Mucosa of gallbladder (tissue), 1 donor: Measurements from ENCODE around the gene AHNAK2. TPM values are rescaled to one million over a fixed set of nuclear protein-coding genes. Genes with fewer than 3 reads are reported as not detected.
A peak's percentile ranks its signal among the peaks of the same experiment; 100 is the strongest.

Experiments
- DNase-seq: peaks from one replicate; pipeline ENCODE4 v3.0.0-alpha.2; 2020; ENCODE audit warnings: low spot score
- total RNA-seq: library from RNA; stranded (reverse); gene quantifications from one replicate; pipeline ENCODE4 v1.2.1, GENCODE V29; 2021
- donor health status: DM: no; HTN: no; CAD: no.

The AHNAK2 gene
- total RNA-seq, 1 donor from 2014 or later, result 16.0 TPM

- no peak for DNase-seq
Measured at GRCh38 chr14:104986487-104987164, 8.5 kb upstream of the AHNAK2 start.

- DNase-seq, result peak; percentile 90
Measured at GRCh38 chr14:104985675-104986486, 7.7 kb upstream of the AHNAK2 start, which contains the start of gene CLBA1. Gene CLBA1, plus strand, starts transcription at chr14:104985788. Its CDS starts 644 bp downstream, at chr14:104986432.

DNA sequence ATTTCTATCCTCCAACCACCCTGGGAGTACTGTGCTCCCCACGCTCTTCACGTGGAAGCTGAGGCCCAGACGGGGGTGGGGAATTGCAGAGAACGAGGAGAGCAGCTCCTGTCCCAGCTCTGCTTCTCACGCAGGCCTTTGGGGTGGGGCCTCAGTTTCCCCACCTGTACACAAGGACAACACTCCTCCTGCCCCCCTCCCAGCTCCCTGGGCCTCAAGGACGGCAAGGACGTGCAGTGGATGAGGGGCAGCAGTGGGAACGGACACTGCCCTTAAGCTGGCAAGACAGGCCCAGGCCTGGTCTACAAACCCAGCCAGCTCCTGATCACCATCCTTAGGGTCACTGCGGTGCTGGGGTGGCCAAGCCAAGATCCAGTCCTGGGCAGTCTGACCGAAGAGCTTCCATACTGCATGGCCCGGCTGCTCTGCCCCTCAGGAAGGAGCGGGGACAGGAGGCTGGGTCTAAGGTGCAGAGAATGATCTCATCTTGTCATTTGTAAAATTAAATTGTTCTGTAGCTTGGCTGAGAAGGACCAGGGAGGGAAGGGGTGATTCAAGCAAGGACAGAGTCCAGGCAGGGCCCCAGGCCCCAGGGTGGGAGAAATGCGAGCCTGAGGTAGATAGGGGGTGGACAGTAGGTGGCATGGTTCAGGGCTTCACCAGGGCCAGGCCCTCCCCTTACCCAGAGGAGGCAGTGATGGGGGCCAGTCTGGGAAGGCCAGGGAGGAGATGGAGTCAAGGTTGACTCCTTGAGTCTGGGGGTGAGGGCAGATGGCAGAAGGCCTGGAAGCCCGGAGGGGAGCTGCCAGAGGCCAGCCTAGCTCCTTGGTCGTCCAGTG, 6.1 kb upstream of the AHNAK2 start:
- DNase-seq, result no peak

DNA sequence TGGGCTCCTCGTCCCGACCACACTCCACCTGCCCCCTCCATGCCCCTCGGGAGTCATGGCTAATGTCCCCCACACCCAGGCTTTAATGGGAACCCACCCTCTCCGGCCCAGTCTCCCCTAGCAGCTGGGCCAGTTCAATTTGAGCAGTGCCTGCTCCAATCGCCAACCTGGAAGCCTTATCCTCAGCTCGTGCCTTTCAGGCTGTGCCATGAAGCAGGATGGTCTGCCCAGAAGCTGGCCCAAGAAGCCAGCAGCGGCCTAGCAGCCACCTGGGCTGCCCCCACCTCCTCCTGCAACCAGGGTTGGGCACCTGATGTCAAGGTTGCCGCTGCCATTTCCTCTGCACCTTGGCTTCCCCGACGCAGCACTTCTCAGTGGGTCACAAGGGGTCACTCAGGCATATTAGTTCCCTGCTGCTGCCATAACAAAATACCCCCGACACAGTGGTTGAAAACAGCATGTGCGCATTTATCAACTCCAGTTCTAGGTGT, 5.1 kb upstream of the AHNAK2 start:
- no peak for DNase-seq

DNA sequence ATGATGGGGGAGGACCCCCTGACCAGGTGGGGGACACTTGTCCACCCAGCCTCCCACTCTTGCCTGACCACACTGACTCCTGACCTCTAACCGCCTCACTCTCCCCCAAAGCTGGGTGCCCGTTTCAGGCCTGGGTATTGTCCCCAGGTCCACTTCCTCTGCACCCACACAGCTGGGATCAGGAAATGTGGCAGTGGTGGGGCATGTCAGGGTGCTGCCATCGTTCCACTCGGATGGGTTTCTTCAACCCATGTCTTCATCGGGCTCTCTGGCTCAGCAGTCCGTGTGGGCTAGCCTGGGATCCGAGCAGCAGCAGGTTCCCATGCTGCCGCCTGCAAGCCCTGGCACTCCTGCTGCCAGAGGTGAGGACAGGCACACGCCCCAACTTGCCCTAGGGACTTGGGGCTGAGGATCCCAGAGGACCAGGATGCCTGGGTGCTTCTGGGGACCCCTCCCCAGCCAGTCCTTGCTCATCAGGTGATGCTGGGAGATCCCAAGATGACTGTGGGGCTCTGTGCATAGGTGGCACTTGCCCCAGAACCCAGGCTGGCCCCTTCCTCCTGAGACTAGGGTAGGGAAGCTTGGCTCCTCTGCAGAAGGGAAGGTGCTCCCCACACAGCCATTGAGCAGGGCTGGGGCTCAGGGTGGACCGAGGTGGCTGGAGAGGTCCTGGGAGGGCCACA, 4.5 kb upstream of the AHNAK2 start:
- no peak for DNase-seq

GRCh38 chr14:104981699-104982541, 3.7 kb upstream of the AHNAK2 start:
- no peak for DNase-seq

DNA sequence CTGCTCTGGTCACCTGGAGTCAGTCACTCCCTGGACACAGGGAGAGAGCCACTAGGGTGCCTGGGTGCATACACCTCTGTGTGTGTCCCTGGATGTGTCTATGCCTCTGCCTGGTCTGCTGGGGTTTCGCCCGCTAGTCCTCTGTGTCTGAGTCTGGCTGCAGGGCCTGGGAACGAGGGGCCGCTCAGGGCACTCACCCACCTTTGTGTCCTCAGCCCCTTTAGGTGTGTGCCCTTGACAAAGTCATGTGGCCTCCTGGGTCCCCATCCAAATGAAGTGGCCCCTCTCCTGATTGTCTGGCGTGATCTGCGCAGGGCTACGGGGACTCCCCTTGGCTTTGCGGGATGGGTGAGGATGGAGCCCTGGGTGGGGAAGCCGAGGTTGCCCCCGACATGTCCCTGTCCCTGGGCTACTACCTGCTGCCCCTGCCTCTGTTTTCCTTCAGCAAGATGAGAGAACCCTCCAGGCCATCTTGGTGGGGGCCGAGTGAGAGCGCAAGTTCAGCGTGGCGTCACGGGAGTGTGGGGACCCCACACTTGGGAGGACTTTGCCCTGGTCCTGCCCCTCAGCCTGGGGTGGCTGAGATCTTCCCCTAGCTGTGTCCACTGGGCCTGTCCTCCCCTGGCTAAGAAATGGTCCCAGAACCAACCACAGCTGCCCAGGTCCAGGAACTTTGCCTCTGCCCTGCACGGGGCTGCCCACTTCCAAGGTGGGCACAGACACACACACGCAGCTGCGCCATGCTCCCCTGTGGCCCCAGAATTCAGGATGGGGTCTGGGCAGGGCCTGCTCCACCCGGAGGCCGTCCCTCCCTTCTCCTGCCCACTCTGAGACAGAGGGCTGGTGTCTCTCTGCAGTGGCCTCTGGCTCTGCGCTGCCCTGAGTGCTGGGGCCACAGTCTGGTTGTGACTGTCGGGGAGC, 2.7 kb upstream of the AHNAK2 start:
- DNase-seq, result no peak

- DNase-seq, result peak; percentile 77
Measured at GRCh38 chr14:104979758-104980610, 1.8 kb upstream of the AHNAK2 start.

GRCh38 chr14:104978746-104979691, 845 bp upstream of the AHNAK2 start:
- no peak for DNase-seq

- DNase-seq, result no peak
Measured at GRCh38 chr14:104977008-104977680, 1.0 kb downstream of the AHNAK2 start.

DNA sequence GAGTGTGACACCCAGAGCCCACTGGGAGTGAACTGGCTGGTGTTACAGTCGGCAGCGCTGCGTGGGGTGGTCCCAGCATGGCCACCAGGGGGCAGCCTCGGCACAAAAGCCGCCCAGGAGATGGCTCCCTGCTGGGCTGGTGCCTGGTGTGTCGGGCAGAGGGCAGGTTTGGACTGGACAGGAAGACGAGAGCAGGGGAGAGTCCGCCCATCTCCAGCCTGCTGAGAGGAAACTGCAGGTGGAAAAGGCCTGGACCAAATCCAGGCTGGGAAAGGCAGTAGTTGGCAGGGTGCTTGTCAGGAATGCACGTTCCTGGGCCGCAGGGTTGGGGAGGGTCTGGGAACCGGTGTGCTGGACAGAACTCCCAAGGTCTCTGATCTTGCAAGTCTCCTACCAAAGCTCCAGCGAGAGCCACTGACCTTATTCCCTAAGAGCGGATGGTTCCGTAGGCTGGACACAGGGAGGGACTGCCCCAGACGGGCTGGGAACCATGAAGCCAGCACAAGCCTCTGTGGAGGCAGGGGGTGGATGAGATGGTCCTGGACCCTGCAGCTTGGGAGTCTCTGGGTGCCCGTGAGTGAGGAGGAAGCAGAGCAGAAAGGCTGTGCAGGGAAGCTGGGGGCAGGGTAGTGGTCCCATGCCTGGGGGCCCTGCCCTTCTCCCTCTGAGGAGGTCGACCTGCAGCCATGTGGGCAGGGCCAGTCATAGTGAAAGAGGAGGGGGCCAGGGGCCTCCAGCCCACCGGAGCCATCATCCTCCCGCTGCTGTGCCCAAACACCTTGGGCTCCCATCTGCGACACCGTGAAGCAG, 1.8 kb downstream of the AHNAK2 start:
- DNase-seq, result peak; percentile 85

DNA sequence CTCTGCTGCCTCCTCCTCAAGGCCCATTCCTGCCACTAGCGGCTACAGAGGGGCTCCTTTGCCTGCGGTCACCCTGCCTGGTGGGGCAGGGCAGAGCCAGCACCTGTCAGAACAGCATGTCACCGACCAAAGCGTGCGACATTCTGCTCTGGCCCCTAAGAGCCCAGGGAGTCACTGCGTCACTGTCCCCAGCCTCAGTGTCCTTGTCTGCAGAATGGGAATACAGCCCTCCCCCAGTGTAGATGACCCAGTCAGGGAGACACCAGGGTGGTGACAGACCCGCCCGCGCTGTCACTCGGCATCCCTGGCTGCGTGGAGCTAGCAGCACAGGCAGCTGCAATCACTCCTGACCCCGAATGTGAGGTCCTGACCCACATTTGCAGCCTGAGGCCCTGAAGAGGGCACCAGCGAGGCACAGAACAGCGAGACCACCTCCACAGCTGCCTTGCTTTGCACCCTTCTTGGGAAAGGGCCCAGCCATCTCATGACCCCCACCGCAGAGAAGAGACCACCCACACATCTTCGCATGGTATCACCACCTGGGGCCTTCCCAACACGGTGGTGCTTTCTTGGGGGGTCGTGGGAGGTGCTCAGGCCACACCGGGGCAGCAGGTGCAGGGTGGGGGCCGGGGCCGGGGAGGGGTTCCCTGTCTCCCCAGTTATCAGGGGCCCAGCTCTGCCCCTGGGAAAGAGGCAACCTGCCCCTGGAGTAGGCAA, 2.5 kb downstream of the AHNAK2 start:
- no peak for DNase-seq

- no peak for DNase-seq
Measured at GRCh38 chr14:104974665-104975390, 3.3 kb downstream of the AHNAK2 start.

- DNase-seq, result no peak
Measured at GRCh38 chr14:104974146-104974541, 4.0 kb downstream of the AHNAK2 start.
